Activated T-cell treated with anti-CD3 and anti-CD28 coated beads, Interleukin-2, amount 50 U/mL, for 24 hours (primary cell): Measurements from ENCODE around the gene PHLDA1.

Experiments used
- DNase-seq: peaks from one replicate; pipeline ENCODE4 v3.0.0-alpha.2; 2020
- H3K27ac Mint-ChIP-seq: 2 replicates; pipeline ENCODE4 v1.8.0; 2020; ENCODE audit warnings: mild to moderate bottlenecking, mixed read lengths
- H3K27me3 Mint-ChIP-seq: 2 replicates; pipeline ENCODE4 v1.8.0; 2020; ENCODE audit warnings: mixed read lengths
- H3K36me3 Mint-ChIP-seq: 2 replicates; pipeline ENCODE4 v1.8.0; 2020; ENCODE audit warnings: low read depth, mixed read lengths
- H3K4me1 Mint-ChIP-seq: 2 replicates; pipeline ENCODE4 v1.8.0; 2020; ENCODE audit warnings: low read depth, mixed read lengths
- H3K4me3 Mint-ChIP-seq: 2 replicates; pipeline ENCODE4 v1.8.0; 2020; ENCODE audit warnings: mild to moderate bottlenecking, moderate library complexity, mixed read lengths
- H3K9me3 Mint-ChIP-seq: 2 replicates; pipeline ENCODE4 v1.8.0; 2020; ENCODE audit warnings: mixed read lengths

Gene PHLDA1

GRCh38 chr12:76049575-76050251, 18.1 kb upstream of the PHLDA1 start:
- Mint-ChIP-seq H3K27ac (peak overlapping the region; percentile 35), H3K4me3 (no peak overlapping the region), H3K27me3 (no peaks in the 10 kb centered on the region), H3K36me3 (peaks cover 99% of the 10 kb centered on the region), H3K4me1 (peaks cover 17% of the 10 kb centered on the region), H3K9me3 (no peaks in the 10 kb centered on the region)
- DNase-seq, result no peak

- Mint-ChIP-seq H3K4me1 (peaks cover 17% of the 10 kb centered on the region), H3K27ac (no peak overlapping the region), H3K27me3 (no peaks in the 10 kb centered on the region), H3K4me3 (no peak overlapping the region), H3K9me3 (no peaks in the 10 kb centered on the region), H3K36me3 (peaks cover 93% of the 10 kb centered on the region)
- DNase-seq, result no peak
Measured at GRCh38 chr12:76047742-76048141, 16.2 kb upstream of the PHLDA1 start.

DNA sequence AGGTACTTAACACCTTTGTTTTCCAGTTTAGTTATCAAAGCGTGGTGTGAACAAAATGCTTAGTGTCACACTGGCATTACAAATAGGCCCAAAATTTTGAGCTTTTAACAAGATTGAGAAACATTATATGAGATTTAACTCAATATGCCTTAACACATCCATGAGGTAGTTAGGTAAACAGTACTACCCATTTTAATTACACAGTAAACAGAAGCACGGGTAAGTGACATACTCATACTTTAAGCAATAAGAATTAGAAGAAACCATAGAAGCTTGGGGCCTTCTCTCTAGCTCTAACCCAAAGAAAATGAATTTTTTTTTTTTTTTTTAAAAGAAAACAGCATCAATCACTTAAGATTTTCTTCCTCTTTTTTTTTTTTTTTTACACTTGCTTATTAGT, 15.5 kb upstream of the PHLDA1 start:
- no peak for DNase-seq
- H3K4me1 Mint-ChIP-seq, result peaks cover 17% of the 10 kb centered on the region
- no peak overlapping the region for H3K4me3 Mint-ChIP-seq
- H3K36me3 Mint-ChIP-seq, result peaks cover 91% of the 10 kb centered on the region
- peak overlapping the region; percentile 6 for H3K27ac Mint-ChIP-seq
- H3K9me3 Mint-ChIP-seq, result no peaks in the 10 kb centered on the region
- no peaks in the 10 kb centered on the region for H3K27me3 Mint-ChIP-seq

DNA sequence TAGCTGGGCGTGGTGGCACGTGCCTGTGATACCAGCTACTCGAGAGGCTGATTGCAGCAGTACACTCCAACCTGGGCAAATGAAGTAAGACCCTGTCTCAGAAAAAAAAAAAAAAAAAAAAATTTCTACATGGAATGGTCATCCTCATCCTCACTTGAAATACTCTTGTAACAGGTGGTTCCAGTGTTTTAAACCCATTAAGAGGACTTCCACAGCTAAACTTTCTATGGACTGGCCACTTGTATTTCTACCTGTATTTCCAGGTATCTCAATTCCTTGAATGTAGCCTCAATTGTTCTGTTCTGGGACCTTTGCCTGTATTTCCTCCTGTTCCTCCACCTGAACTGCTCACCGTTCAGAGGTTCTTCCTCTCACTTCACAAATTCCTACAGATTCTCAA, 11.8 kb upstream of the PHLDA1 start:
- peak overlapping the region; percentile 68 for H3K27ac Mint-ChIP-seq
- peaks cover 55% of the 10 kb centered on the region for H3K36me3 Mint-ChIP-seq
- no peak for DNase-seq
- peaks cover 8% of the 10 kb centered on the region for H3K4me1 Mint-ChIP-seq
- no peaks in the 10 kb centered on the region for H3K27me3 Mint-ChIP-seq
- no peak overlapping the region for H3K4me3 Mint-ChIP-seq
- no peaks in the 10 kb centered on the region for H3K9me3 Mint-ChIP-seq

DNA sequence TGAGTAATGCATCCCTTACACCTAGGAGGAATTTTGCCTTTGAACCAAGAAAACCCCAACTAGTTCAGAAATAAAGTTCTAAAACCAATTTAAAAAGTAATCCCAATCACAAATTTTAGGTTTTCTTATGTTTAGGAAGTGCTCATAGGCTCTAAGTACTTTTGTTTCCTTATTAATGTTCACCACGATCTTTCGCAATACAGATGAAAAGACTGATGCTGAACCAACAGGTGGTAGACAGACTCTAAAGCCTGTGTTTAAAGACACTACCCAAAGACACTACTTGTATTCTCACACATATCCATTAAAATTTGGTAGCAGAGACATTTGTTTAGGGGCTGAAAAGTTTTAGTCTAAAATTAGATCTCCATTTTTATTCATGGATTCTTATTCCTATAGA, 10.6 kb upstream of the PHLDA1 start:
- DNase-seq, result no peak
- Mint-ChIP-seq H3K27me3 (no peaks in the 10 kb centered on the region), H3K36me3 (peaks cover 43% of the 10 kb centered on the region), H3K27ac (no peak overlapping the region), H3K4me1 (peaks cover 17% of the 10 kb centered on the region), H3K4me3 (no peak overlapping the region), H3K9me3 (no peaks in the 10 kb centered on the region)

DNA sequence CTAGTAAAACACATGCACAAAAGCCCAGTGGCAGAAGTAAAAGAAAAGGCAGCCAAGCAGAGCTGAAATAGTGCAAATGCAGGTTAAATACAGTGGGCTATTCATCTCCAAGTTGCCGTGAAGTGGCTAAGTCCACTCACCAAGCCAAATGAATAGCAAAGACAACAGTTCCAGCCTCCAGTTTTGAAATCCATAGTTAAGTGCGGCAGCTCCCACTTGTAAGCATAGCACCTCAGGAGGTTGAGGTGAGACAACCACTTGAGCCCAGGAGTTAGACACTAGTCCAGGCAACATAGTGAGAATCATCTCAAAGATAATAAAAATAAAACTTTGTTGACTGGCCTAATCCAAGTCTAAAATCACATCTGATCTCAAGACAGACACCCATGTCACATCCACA, 9.8 kb upstream of the PHLDA1 start:
- Mint-ChIP-seq H3K9me3 (no peaks in the 10 kb centered on the region), H3K4me1 (peaks cover 14% of the 10 kb centered on the region), H3K27me3 (no peaks in the 10 kb centered on the region), H3K27ac (no peak overlapping the region), H3K36me3 (peaks cover 36% of the 10 kb centered on the region), H3K4me3 (no peak overlapping the region)
- no peak for DNase-seq

DNA sequence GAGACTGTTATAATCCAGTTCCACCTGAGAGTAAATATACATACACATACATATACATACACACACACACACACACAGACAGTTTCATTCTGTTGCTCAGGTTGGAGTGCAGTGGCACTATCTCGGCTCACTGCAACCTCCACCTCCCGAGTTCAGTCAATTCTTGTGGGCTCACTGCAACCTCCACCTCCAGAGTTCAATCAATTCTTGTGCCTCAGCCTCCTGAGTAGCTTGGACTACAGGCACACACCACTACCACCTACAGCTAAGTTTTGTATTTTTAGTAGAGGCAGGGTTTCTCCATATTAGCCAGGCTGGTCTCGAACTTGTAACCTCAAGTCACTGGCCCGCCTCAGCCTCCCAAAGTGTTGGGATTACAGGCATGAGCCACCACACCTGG, 8.9 kb upstream of the PHLDA1 start:
- peaks cover 26% of the 10 kb centered on the region for H3K36me3 Mint-ChIP-seq
- no peaks in the 10 kb centered on the region for H3K27me3 Mint-ChIP-seq
- H3K4me1 Mint-ChIP-seq, result peaks cover 19% of the 10 kb centered on the region
- DNase-seq, result no peak
- peak overlapping the region; percentile 61 for H3K27ac Mint-ChIP-seq
- no peak overlapping the region for H3K4me3 Mint-ChIP-seq
- no peaks in the 10 kb centered on the region for H3K9me3 Mint-ChIP-seq

DNA sequence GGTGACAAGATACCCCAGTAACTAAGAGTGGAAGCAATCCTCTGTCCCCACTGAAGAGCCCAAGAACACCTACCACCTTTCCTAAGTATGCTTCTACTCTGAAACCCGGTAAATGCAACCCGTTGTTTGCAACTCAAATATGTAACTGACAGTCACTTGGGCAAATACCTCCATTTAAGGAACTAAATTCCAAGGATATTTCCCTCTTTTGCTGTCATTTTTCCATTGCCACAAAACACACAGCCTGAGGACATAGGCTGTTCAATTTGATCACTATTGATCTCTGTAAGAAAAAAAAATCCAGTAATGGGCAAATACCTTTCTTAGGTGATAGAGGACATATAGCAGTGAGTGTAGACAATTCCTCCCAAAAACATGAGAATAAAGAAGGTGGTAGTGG, 6.6 kb upstream of the PHLDA1 start:
- DNase-seq, result no peak
- Mint-ChIP-seq H3K9me3 (no peaks in the 10 kb centered on the region), H3K27me3 (no peaks in the 10 kb centered on the region), H3K4me3 (no peak overlapping the region), H3K4me1 (peaks cover 34% of the 10 kb centered on the region), H3K27ac (peak overlapping the region; percentile 5), H3K36me3 (peaks cover 6% of the 10 kb centered on the region)

- H3K27ac Mint-ChIP-seq, result peak overlapping the region; percentile 47
- peaks cover 41% of the 10 kb centered on the region for H3K4me1 Mint-ChIP-seq
- H3K9me3 Mint-ChIP-seq, result no peaks in the 10 kb centered on the region
Measured at GRCh38 chr12:76037130-76038103, 5.8 kb upstream of the PHLDA1 start.

DNA sequence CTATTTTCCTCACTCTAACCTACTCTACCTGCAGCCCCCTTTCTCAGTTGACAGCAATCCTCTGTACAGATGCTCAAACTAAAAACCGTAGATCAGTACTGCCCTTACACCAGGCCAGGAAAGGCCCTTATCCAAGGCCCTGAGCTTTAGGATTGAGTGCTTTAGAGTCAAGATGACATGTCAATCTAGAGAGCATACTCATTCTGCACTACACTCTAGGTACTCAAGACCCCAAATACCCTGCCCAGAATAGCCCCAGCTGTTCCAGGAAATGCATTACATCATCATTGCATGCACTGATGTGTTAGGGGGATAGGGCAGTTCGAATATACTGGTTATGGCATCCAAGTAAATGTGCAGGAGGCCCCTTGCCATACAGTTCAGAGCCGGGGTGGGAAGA, 3.5 kb upstream of the PHLDA1 start:
- no peaks in the 10 kb centered on the region for H3K9me3 Mint-ChIP-seq
- H3K27ac Mint-ChIP-seq, result peak overlapping the region; percentile 63
- no peak overlapping the region for H3K4me3 Mint-ChIP-seq
- peaks cover 21% of the 10 kb centered on the region for H3K36me3 Mint-ChIP-seq
- no peak for DNase-seq
- H3K4me1 Mint-ChIP-seq, result peaks cover 48% of the 10 kb centered on the region
- H3K27me3 Mint-ChIP-seq, result no peaks in the 10 kb centered on the region

More at GRCh38 chr12:76037130-76038103, 5.8 kb upstream of the PHLDA1 start:
- Mint-ChIP-seq H3K4me3 (no peak overlapping the region), H3K36me3 (peaks cover 5% of the 10 kb centered on the region), H3K27me3 (no peaks in the 10 kb centered on the region)
- DNase-seq, result peak; percentile 45

GRCh38 chr12:76033081-76034011, 1.8 kb upstream of the PHLDA1 start:
- Mint-ChIP-seq H3K36me3 (peaks cover 38% of the 10 kb centered on the region), H3K4me1 (peaks cover 53% of the 10 kb centered on the region), H3K9me3 (no peaks in the 10 kb centered on the region), H3K27ac (peak overlapping the region; percentile 98), H3K4me3 (peak overlapping the region; percentile 95), H3K27me3 (no peaks in the 10 kb centered on the region)
- no peak for DNase-seq

- peak overlapping the region; percentile 98 for H3K27ac Mint-ChIP-seq
- H3K4me1 Mint-ChIP-seq, result peaks cover 52% of the 10 kb centered on the region
- H3K9me3 Mint-ChIP-seq, result no peaks in the 10 kb centered on the region
- H3K36me3 Mint-ChIP-seq, result peaks cover 47% of the 10 kb centered on the region
- no peaks in the 10 kb centered on the region for H3K27me3 Mint-ChIP-seq
- DNase-seq, result peak; percentile 64
- H3K4me3 Mint-ChIP-seq, result peak overlapping the region; percentile 95
Measured at GRCh38 chr12:76032043-76032981, 736 bp upstream of the PHLDA1 start.

- Mint-ChIP-seq H3K36me3 (peaks cover 59% of the 10 kb centered on the region), H3K9me3 (no peaks in the 10 kb centered on the region), H3K4me3 (peak overlapping the region; percentile 95), H3K27ac (peak overlapping the region; percentile 98), H3K4me1 (peaks cover 60% of the 10 kb centered on the region), H3K27me3 (no peaks in the 10 kb centered on the region)
- DNase-seq, result no peak
Measured at GRCh38 chr12:76031081-76031413, 529 bp downstream of the PHLDA1 start.
